Keratinocyte (primary cell): Measurements from ENCODE around the gene ACD. TPM values are rescaled to one million over a fixed set of nuclear protein-coding genes. Genes with fewer than 3 reads are reported as not detected.

Experiments
- DNase-seq: peaks from one replicate; pipeline ENCODE4 v3.0.0-alpha.2; 2011; ENCODE audit warnings: low read depth, missing footprints, low spot score
- FAIRE-seq: peaks from 2 replicates; lab custom pipeline; 2011; peaks lifted over from hg19 to GRCh38; lab: Jason Lieb, UNC
- H2AFZ ChIP-seq: 2 replicates; pipeline ENCODE4 v1.6.0; 2012; ENCODE audit warnings: low read length, control low read depth, inconsistent platforms; ENCODE audit not compliant: control insufficient read depth
- H3K27ac ChIP-seq: 2 replicates; pipeline ENCODE4 v1.5.1; 2011; ENCODE audit warnings: low read length; ENCODE audit not compliant: control insufficient read depth, insufficient read depth
- H3K27me3 ChIP-seq: 3 replicates; pipeline ENCODE4 v1.6.0; 2011; ENCODE audit warnings: low read length; ENCODE audit not compliant: control insufficient read depth, insufficient read depth; ENCODE audit errors: extremely low read depth
- H3K36me3 ChIP-seq, 2 experiments: 2 replicates in 1 of 2; 3 replicates in 1 of 2; pipeline ENCODE4 v1.5.1; 2011; ENCODE audit warnings: low read length in 2 of 2, mild to moderate bottlenecking in 1 of 2; ENCODE audit not compliant: control insufficient read depth in 2 of 2, insufficient read depth in 2 of 2; ENCODE audit errors: extremely low read depth in 1 of 2
- H3K4me1 ChIP-seq: 3 replicates; pipeline ENCODE4 v1.5.1; 2011; ENCODE audit warnings: low read length; ENCODE audit not compliant: control insufficient read depth, insufficient read depth; ENCODE audit errors: extremely low read depth
- H3K4me2 ChIP-seq: 3 replicates; pipeline ENCODE4 v1.6.0; 2011; ENCODE audit warnings: low read depth, low read length; ENCODE audit not compliant: control insufficient read depth, insufficient read depth; ENCODE audit errors: extremely low read depth
- H3K4me3 ChIP-seq, 3 experiments: fragments of 200-600 bp in 1 of 3; sonication (generic) in 1 of 3; 2 replicates in 2 of 3; 3 replicates in 1 of 3; pipeline ENCODE4 v1.5.1; 2011 to 2016; ENCODE audit warnings: low read length in 3 of 3, mild to moderate bottlenecking in 3 of 3, control low read depth in 2 of 3, inconsistent platforms in 1 of 3, low read depth in 1 of 3, mixed read lengths in 1 of 3, mixed run types in 1 of 3, moderate library complexity in 1 of 3; ENCODE audit not compliant: control insufficient read depth in 2 of 3, insufficient read depth in 2 of 3; ENCODE audit errors: extremely low read depth in 1 of 3
- H3K79me2 ChIP-seq: 2 replicates; pipeline ENCODE4 v1.6.0; 2012; ENCODE audit warnings: low read length; ENCODE audit not compliant: control insufficient read depth, insufficient read depth
- H3K9ac ChIP-seq: 3 replicates; pipeline ENCODE4 v1.6.0; 2011; ENCODE audit warnings: low read length; ENCODE audit not compliant: control insufficient read depth, insufficient read depth; ENCODE audit errors: extremely low read depth
- H3K9me1 ChIP-seq: 3 replicates; pipeline ENCODE4 v1.6.0; 2011; ENCODE audit warnings: low read length; ENCODE audit not compliant: control insufficient read depth, insufficient read depth; ENCODE audit errors: extremely low read depth
- H3K9me3 ChIP-seq: 2 replicates; pipeline ENCODE4 v1.5.1; 2012; ENCODE audit warnings: low read depth, low read length; ENCODE audit not compliant: control insufficient read depth
- H4K20me1 ChIP-seq: 3 replicates; pipeline ENCODE4 v1.6.0; 2011; ENCODE audit warnings: low read length; ENCODE audit not compliant: control insufficient read depth, insufficient read depth; ENCODE audit errors: extremely low read depth
- CTCF ChIP-seq, 3 experiments: IDR thresholded peaks in 1 of 3; conservative IDR thresholded peaks in 1 of 3; optimal IDR thresholded peaks in 1 of 3; 2 replicates in 2 of 3; 3 replicates in 1 of 3; pipeline versions ENCODE3 to v1.5.1; 2011; ENCODE audit warnings: low read length in 3 of 3, mild to moderate bottlenecking in 3 of 3, moderate library complexity in 2 of 3, control low read depth in 1 of 3, inconsistent platforms in 1 of 3; ENCODE audit not compliant: insufficient read depth in 2 of 3; ENCODE audit errors: extremely low read depth in 1 of 3
- EZH2 ChIP-seq: IDR thresholded peaks from one replicate; pipeline ENCODE4 v1.6.1; 2012; ENCODE audit warnings: inconsistent platforms, mild to moderate bottlenecking, low read length, moderate library complexity
- dilution Hi-C: fragments of 300-500 bp; cut with MboI; formaldehyde crosslinking; loops from one replicate; pipeline ENCODE4 v1.7.0; 2020; ENCODE audit warnings: low sequenced_read_pairs; ENCODE audit not compliant: extremely low pct_ligation_motif_present
- polyA plus RNA-seq, 5 experiments: library from polyadenylated mRNA; depleted of rRNA in 3 of 5; stranded (reverse) in 3 of 5; stranded (forward) in 1 of 5; unstranded in 1 of 5; fragments of >200 nt; gene quantifications; 1 replicate in 1 of 5; 2 replicates in 3 of 5; 3 replicates in 1 of 5; pipeline versions ENCODE4 v1.2.1 to v1.2.3, GENCODE V29; 2011 to 2012; ENCODE audit warnings: missing spikeins in 2 of 5, low read depth in 1 of 5, low replicate concordance in 1 of 5

Gene ACD
- polyA plus RNA-seq, 1 donor (not counting 4 experiments of a cell fraction or from before 2014, with no cell fraction given), result 12.9 TPM

- FAIRE-seq (no peak), DNase-seq (no peak)
- H3K9me1 ChIP-seq, result peaks cover 3% of the 10 kb centered on the region
- H3K4me1 ChIP-seq, result peaks cover 5% of the 10 kb centered on the region
- H3K79me2 ChIP-seq, result no peaks in the 10 kb centered on the region
- no peak overlapping the region for H3K4me3 ChIP-seq
- no peaks in the 10 kb centered on the region for H4K20me1 ChIP-seq
- dilution Hi-C loops, result no loop called here
- no peak overlapping the region for H2AFZ ChIP-seq
- peaks cover 3% of the 10 kb centered on the region in 2 experiments for H3K36me3 ChIP-seq
- H3K9me3 ChIP-seq, result no peaks in the 10 kb centered on the region
- H3K27ac ChIP-seq, result no peak overlapping the region
- peaks cover 45% of the 10 kb centered on the region for H3K27me3 ChIP-seq
- no peak overlapping the region for H3K9ac ChIP-seq
- no peak overlapping the region for H3K4me2 ChIP-seq
- TF ChIP-seq EZH2 (peak; percentile 26), CTCF (optimal IDR thresholded peaks at IDR 0.05 in 1 of 3, IDR thresholded peaks at IDR 0.05 in 1 of 3, conservative IDR thresholded peaks at IDR 0.05 in 1 of 3; ENCODE audit: extremely low read depth in 1 of 3, insufficient read depth in 2 of 3, low read length in 3 of 3) (no peak)
Measured at GRCh38 chr16:67644038-67644437, 16.0 kb downstream of the ACD start.

- DNase-seq, result no peak
- no peaks in the 10 kb centered on the region for H3K9me3 ChIP-seq
- peak overlapping the region; percentile 14 for H3K4me2 ChIP-seq
- H3K4me1 ChIP-seq, result peaks cover 5% of the 10 kb centered on the region
- peaks cover 3% of the 10 kb centered on the region for H3K9me1 ChIP-seq
- H3K36me3 ChIP-seq, result peaks cover 4 to 10% of the 10 kb centered on the region in 2 experiments
- H3K79me2 ChIP-seq, result no peaks in the 10 kb centered on the region
- H3K9ac ChIP-seq, result no peak overlapping the region
- no peak overlapping the region for H3K27ac ChIP-seq
- H3K27me3 ChIP-seq, result peaks cover 26% of the 10 kb centered on the region
- no peaks in the 10 kb centered on the region for H4K20me1 ChIP-seq
- dilution Hi-C loops, result no loop called here
- TF ChIP-seq CTCF (optimal IDR thresholded peaks at IDR 0.05 in 1 of 3, IDR thresholded peaks at IDR 0.05 in 1 of 3, conservative IDR thresholded peaks at IDR 0.05 in 1 of 3; ENCODE audit: extremely low read depth in 1 of 3, insufficient read depth in 2 of 3, low read length in 3 of 3), result no peak
- no peak for TF ChIP-seq EZH2
- no peak overlapping the region for H3K4me3 ChIP-seq
- FAIRE-seq, result peak; percentile 81
- H2AFZ ChIP-seq, result no peak overlapping the region
Measured at GRCh38 chr16:67641779-67642708, 18.0 kb downstream of the ACD start.
